Measurements from ENCODE around the gene NEK6.

DNA sequence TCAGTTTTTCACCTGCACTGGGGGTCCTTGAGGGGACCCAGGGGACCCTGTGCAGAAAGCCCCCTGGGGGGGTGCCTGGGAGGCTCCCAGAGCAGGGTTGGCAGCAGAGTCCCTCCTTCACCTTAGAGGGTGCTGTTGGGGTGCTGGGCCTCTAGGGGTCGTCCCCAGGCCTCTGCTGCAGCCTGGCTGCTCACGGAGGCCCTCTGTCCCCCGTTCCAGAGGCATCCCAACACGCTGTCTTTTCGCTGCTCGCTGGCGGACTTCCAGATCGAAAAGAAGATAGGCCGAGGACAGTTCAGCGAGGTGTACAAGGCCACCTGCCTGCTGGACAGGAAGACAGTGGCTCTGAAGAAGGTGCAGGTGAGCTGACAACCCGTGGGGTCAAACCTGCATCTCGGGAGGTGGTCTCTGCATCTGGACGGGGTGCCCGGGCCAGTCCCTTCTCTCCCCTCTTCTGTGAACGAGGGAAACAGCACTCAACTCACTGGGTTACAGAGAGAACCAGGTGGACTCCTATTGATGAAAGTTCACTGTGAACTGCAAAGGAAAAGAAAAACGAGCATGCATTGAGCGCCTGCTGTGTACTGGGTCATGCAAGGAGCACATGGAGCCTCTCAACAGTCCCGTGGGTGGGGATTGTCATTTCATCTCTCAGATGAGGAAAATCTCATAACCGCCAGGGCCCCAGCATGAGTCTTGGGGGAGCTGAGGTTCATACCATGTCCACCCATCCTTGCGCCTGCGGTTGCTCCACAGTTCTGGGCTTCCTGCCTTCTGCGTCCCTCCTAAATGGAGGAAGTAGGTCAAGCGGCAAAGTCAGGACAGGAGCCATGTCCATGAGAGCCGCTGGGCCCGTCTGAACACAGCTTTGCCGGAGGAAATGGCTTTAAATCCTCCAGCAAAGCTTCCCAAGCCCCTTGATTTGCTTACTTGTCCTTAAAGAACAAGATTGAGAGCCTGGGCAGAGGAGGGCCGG lies 54.8 kb downstream of the NEK6 start:
- TF ChIP-seq, protein P1, sequence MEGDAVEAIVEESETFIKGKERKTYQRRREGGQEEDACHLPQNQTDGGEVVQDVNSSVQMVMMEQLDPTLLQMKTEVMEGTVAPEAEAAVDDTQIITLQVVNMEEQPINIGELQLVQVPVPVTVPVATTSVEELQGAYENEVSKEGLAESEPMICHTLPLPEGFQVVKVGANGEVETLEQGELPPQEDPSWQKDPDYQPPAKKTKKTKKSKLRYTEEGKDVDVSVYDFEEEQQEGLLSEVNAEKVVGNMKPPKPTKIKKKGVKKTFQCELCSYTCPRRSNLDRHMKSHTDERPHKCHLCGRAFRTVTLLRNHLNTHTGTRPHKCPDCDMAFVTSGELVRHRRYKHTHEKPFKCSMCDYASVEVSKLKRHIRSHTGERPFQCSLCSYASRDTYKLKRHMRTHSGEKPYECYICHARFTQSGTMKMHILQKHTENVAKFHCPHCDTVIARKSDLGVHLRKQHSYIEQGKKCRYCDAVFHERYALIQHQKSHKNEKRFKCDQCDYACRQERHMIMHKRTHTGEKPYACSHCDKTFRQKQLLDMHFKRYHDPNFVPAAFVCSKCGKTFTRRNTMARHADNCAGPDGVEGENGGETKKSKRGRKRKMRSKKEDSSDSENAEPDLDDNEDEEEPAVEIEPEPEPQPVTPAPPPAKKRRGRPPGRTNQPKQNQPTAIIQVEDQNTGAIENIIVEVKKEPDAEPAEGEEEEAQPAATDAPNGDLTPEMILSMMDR (conservative IDR thresholded peaks at IDR 0.05; ENCODE audit: low read length): peak; percentile 49; the same call in 1 of the 2 replicates
- no peak for TF ChIP-seq EZH2phosphoT487 (IDR thresholded peaks at IDR 0.05; ENCODE audit: borderline replicate concordance, low read depth, low read length)
